T1000 (cell line): Measurements from ENCODE around the gene HEXIM2.

Experiments
- DNase-seq: peaks from one replicate; lab custom pipeline; 2025; ENCODE audit warnings: mixed read lengths; lab: John Stamatoyannopoulos, UW

HEXIM2 gene

DNA sequence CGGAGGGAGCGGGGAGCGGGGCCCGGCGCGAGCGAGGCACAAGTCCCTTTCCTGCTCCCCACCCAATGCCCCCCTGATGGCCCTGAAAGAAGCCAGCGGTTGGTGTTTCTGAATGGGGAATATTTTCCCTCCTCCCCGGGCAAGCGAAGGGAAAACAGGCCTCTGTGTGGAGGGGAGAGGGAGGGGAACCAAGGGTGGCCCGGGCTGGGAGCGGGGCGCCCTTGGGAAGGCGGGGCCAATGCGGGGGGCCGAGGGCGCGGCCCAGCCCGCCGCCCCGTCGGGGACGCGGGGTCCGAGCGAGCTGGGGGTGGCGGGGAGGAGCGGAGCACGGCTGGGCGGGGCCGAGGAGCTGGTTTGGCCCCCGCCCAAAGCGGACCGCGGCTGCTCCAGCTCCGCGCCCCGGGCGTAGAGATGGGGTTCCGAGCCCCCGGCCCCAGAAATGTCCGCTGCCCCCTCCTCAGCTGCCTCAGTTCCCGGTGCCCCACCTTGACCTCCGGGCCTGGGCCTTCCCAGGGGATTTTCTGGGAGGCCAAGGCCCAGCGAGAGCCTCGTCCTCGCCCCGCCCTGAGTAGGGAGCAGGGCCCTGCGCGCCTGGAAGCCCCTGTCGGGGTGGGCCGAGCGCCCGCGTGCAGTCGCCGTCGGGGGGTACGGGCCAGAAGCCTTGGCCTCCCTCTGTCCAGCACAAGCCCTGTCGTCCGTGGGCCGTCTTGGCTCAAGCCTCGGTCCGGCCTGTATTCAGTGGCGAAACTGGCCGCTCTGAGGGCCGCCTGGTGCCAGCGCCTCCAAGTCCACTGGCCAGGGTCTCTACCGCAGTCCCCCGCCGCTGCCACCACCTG lies 17.3 kb upstream of the HEXIM2 start:
- DNase-seq, result no peak

DNA sequence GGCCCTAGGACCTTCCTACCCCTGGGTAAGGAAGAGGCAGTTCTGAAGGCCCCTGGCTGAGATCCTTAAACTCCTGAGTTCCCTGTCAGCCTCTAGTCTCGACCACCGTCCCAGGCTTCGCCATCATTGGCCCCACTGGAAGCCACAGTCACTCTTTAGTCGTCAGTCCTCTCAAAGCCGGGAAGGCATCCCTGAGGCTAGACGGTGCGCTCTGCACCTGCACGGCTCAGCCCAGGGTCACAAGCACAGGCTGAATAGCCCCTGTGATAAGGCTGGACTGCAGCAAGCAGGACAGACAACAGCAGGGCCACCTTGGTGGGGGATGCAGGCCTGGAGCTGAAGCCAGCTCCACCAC lies 16.7 kb upstream of the HEXIM2 start:
- DNase-seq, result no peak

DNA sequence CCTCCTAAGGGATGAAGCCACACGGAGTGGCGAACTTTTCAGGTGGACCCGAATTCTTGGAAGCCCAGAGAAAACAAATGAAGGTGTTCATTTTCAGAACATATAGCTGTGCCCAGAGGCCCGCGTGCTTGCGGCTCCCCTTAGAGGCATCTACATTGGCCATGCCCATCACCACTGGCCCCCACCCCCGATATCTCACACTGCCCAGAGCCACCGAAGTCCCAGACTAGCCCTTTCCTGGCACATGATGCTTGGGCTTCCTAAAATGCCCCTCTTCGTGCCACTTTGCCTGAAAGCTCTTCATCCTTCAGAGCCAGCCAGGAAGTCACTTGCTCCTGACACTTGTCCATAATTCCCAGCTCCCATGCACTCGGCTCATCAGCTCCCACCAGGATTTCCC lies 15.5 kb upstream of the HEXIM2 start:
- no peak for DNase-seq

DNA sequence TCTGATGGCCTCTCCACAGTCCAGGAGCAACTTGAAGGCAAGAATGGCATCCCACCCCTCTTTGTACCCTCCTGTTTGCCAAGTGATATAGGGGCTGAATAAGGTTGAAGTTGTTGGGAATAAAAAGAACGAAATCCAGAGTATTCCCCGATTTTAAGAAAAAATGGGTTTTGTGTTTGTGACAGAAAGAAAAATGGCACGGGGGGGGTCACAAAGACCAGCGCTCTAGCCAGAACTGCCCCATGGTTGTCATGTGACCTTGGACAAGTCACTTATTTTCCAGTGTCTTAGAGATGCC lies 15.1 kb upstream of the HEXIM2 start:
- no peak for DNase-seq

DNA sequence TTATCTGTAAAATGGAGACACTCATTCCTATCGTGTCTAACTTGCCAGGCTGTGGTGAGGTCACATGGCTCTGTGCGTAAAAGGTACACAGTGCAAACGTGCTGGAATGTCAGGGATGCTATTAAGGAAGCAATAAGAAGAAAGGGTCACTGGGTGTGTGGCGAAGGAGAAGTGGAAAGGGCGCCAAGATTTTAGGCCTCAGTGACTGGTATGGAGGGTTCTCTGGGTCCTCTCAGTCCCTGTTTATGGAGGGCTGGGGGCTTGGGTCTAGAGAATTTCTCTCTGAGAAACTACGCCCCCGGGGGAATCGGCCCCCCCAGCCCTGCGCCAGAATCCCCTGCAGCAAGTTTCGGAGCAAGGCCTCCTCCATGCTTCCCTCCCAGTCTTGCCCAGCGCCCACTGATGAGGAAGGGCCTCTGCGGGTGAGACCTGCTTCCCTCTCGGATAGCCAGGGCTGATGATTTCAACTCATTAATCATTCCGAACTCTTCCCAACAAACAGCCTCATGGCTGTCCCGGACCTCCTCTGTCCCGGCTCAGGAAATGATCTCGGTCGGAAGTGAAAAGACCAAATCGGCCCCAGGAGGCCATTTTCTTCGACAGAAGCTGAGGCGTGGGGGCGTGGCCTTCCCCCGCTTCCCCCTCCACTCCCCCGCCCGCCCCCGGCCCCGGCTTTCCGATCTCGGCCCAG lies 14.6 kb upstream of the HEXIM2 start:
- DNase-seq, result peak; percentile 86

DNA sequence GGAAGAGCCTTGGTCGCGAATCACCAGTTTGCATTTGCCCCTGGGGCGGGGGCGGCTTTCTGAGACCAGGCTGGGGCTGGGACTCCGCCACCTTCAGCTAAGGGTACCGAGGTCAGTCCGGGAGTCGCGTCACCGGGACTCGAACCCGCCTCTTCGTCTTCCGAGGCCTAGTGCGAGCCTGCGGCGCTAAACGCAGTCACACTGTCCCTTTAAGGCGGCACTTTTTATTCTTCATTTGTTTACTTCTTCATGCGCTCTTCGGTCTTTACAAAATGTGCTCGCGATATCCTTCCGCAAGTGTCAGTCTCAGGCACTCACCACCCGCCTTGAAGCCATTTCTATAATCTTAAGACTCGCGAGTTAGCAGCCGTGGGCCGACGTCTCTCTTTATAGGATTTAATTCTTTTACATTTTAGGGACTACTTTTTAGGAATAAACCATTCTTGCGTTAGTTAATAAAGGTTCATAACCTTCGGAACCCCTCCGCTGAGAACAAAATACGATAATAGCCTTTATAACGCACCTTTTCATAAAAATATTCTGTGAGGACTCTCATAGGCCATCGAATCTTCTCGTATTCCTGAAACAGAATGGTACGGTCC lies 14.0 kb upstream of the HEXIM2 start:
- peak; percentile 86 for DNase-seq

DNA sequence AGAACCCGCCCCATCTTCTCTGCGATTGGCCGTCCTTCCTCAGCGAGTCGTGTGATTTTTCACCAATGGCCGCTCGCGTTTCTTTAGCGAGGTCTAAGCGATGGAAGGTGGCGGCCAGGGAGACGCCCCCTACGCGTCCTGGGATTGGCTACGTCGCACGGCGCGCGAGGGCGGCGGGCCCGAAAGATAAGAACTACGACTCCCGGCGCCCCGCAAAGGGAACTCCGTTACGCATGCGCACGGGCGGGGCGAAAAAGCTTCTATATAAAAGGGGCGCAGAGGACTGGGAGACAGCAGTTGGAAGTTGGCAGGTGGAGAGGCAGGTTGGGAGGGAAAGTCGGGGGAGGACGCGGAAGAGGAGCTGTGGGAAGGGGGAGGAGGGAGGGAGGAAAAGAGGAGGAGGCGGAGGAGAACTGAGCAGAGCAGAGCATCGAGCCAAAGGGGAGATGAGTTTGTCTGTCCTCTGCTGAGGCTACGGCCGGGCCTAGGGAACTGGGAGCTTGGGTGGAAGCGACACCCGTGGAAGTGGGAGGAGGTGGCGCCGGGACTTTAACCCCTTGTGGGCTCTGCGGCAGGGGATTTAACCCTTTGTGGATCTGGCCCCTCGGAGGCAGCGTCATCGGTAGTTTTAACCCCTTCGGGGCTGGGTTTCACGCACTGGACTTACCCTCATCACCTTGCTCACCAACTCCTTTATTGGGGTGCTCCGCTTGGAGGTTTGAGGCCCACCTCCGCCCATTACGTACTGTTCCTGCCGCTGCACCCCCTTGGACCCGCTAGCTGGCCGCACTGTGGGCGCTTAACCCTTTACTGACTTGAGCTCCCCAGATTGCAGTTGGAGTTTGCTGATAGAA lies 13.3 kb upstream of the HEXIM2 start, which contains the start of gene HEXIM1:
Gene HEXIM1 (plus strand): TSS at position 293 of the 854 bp plus-strand sequence. CDS start 716 bp downstream, outside the sequence.
- DNase-seq, result peak; percentile 99

DNA sequence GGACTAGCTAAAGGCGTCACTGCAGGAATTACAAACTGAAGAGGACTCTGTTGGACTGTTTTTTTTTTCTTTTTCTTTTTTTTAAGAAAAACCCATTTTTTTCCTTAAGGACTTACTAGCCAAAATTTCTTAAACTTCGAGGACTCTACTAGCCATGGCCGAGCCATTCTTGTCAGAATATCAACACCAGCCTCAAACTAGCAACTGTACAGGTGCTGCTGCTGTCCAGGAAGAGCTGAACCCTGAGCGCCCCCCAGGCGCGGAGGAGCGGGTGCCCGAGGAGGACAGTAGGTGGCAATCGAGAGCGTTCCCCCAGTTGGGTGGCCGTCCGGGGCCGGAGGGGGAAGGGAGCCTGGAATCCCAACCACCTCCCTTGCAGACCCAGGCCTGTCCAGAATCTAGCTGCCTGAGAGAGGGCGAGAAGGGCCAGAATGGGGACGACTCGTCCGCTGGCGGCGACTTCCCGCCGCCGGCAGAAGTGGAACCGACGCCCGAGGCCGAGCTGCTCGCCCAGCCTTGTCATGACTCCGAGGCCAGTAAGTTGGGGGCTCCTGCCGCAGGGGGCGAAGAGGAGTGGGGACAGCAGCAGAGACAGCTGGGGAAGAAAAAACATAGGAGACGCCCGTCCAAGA lies 12.5 kb upstream of the HEXIM2 start:
- DNase-seq, result peak; percentile 52

DNA sequence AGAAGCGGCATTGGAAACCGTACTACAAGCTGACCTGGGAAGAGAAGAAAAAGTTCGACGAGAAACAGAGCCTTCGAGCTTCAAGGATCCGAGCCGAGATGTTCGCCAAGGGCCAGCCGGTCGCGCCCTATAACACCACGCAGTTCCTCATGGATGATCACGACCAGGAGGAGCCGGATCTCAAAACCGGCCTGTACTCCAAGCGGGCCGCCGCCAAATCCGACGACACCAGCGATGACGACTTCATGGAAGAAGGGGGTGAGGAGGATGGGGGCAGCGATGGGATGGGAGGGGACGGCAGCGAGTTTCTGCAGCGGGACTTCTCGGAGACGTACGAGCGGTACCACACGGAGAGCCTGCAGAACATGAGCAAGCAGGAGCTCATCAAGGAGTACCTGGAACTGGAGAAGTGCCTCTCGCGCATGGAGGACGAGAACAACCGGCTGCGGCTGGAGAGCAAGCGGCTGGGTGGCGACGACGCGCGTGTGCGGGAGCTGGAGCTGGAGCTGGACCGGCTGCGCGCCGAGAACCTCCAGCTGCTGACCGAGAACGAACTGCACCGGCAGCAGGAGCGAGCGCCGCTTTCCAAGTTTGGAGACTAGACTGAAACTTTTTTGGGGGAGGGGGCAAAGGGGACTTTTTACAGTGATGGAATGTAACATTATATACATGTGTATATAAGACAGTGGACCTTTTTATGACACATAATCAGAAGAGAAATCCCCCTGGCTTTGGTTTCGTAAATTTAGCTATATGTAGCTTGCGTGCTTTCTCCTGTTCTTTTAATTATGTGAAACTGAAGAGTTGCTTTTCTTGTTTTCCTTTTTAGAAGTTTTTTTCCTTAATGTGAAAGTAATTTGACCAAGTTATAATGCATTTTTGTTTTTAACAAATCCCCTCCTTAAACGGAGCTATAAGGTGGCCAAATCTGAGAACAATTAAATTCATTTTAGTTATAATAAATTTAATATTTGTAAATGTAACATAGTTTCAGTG lies 11.7 kb upstream of the HEXIM2 start:
- DNase-seq, result peak; percentile 21

DNA sequence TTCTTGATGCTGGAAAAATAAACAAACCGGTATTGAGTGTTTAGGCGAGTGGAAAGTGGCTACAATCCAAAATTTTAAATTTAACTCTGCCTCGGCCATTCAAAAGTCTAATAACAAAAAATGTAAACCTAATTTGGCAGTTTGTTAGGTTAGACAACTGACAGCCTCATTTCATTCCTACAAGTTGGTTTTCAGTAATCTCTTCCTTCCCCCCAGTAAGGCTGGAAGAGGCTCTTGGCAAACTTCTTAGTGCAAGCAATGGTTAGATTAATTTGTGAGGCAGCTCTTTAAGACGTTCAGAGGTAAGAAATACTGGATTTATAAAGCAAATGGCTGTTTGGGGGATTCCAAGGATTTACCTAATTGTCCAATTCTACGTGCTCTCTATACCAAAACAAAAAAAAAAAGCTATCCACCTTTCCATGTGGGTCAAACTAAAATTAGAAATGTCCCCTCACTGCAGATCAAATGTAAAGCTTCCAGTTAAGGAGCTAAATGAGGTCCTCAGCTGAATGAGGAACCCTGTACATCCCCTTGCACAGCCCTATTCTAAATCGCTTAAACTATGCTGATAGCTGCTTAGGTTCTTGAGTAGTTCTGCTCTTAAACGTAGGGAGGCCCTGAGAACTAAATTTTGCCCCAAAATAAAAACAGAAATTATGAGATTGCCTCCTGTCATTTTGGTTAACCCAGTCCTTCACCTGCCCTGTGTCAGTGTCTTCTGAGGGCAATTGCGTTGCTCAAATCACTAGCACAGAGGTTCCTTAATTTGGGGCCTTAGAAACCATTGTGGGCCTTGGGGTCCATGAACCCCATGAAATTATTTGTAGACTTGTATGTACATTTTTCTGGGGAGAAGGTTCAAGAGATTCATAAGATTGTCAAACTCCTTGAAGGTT lies 10.5 kb upstream of the HEXIM2 start:
- DNase-seq, result no peak

DNA sequence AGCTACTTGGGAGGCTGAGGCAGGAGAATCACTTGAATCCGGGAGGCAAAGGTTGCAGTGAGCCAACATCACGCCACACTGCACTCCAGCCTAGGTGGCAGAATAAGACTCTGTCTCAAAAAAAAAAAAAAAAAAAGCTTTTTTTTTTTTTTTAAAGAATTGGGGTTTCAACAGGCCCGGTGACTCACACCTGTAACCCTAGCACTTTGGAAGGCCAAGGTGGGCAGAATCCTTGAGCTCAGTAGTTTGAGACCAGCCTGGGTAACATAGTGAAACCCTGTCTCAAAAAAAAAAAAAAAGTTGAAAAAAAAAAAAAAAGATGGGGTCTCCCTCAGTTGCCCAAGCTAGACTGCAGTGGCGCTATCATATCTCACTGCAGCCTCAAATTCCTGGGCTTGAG lies 6.6 kb upstream of the HEXIM2 start:
- DNase-seq, result no peak

DNA sequence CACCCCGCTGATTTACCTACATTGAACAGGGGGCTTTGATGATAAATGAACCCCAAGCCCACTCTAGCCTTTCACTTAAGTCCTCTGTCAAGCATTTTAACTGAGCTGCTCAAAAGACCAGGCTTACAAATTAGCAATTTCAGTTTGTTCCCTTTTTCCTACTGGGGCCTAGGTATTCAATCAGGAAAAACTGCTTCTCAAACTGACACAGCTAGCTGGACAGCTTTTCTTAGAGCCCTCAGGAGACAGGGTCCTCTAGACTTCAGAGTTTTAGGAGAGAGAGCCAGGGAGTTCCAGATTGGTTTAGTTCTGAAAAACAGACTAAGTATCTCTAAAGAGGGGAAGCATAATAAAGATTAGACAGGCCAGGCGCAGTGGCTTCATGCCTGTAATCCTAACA lies 6.2 kb upstream of the HEXIM2 start:
- DNase-seq, result no peak

DNA sequence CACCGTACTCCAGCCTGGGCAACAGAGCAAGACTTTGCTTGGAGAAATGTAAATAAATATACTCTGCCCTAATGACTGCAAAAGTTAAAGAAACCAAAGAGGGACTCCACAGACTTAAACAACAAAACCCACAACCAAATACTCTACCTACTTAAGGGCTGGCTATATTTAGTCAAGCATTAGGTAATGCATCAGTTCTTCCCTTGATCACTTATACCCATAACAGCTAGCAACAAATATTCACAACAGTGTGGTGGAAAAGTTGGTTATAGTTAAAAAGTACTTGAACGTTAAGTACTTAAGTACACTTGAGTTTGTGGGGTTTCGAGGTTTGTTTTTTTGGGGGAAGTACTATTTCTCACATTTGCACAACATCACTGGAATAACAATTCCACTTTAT lies 5.4 kb upstream of the HEXIM2 start:
- DNase-seq, result no peak

DNA sequence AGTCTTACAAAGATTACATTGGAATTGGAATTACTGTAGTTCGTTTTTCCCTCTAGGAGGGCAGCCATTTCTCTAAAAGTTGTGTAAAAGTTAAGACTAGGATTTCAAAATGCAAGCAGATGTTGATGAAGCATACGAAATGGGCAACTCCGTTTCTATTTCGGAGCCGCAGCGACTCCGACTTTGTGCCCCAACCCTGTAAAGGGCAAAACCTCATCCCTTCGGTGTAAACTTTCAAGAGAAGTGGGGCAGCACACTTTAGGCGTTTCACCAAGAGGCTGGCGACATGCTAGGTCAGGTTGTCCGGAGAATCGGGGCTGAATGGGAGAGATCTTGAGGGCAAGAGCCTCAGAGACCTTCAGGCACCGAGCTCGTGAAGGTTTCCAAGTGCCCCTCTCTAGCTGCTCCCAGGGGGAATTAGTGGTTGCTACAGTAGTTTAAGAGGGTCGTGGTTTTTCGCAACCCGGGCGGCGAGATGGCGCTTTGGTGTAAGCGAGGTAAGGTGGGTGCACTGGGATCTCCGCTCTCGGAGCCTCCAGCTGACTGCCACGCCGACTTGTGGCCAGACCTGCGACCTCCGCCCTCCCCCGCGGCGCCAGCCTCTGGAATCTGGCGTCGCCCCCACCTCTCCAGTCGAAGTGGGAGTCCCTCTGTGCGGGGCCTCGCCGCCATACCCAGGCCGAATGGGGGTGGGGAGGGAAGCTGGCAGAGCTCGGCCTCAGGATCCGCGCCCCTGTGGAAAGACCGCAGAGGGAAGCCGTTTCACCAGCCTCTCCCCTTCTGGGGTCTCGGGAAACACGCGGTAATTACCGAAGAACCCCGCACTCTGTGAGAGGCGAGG lies 1.0 kb upstream of the HEXIM2 start:
- no peak for DNase-seq

DNA sequence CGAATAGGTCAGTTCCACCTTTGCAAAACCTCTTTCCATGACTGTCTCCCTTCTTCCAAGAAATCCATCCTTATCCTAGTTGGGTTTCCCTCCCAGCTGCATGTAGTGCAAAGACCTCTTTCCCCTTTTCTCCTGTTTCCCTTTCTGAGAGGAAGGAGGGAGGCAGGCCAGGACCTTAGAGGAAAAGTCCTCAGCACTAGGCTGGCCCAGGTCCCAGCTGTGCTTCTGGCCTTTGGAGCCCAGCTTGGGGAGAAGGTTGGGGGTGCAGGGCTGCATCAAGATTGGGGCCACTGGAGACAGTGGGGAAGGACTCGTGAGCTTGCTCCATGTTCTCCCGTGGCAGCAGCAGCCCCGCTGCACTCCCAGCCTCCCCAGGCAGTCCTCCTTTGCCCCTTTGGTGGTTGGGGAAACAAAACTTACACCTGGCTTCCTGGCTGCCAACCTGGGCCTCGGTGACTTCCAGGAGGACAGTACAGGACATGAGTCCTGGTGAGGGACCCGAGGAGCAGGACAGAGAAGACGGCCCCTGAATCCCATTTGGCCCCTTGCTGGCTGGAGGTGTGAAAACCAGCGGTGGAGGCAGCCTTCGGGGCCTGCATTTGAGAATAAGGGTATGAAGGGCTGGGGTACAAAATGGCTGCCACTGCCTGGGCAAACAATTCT lies 481 bp downstream of the HEXIM2 start:
- DNase-seq, result no peak

DNA sequence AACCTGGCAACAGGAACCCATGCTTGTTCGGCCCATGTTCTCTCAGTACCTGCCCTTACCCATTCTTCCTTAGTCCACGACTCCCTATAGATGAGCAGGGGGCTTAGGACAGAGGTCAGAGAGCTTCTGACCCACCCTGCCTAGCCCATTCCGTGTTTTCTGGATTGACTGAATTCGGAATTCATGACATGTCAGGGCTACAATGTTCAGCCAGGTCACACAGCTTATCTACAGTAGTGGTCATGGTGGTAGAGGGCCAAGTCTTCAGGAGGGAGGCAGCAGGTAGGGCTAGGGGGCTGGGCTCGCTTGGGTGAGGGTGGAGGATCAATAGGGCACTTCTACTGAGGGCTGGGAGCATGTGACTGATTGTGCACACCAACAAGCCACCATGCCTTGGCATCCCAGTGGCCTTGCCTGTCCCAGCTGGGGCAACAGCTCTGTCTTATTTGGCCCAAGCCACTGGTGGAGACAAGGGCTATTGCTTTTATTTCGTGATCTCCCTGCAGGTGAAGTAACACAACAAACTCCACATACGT lies 3.1 kb downstream of the HEXIM2 start:
- no peak for DNase-seq

DNA sequence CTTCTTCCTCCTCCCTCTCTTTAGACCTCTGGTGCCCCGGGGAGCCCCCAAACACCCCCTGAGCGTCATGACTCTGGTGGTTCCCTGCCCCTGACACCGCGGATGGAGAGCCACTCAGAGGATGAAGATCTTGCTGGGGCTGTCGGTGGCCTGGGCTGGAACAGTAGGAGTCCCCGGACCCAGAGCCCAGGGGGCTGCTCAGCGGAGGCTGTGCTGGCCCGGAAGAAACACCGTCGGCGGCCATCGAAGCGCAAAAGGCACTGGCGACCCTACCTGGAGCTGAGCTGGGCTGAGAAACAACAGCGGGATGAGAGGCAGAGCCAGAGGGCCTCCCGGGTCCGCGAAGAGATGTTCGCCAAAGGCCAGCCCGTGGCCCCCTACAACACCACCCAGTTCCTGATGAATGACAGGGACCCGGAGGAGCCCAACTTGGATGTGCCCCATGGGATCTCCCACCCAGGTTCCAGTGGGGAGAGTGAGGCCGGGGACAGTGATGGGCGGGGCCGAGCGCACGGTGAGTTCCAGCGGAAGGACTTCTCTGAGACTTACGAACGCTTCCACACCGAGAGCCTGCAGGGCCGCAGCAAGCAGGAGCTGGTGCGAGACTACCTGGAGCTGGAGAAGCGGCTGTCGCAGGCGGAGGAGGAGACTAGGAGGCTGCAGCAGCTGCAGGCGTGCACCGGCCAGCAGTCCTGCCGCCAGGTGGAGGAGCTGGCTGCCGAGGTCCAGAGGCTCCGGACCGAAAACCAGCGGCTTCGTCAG lies 7.5 kb downstream of the HEXIM2 start:
- no peak for DNase-seq
